NCI-H146 treated with DMSO at 0.1 percent for 48 hours (cell line): ENCODE data around the gene CDH4.

Source experiments
- DNase-seq: peaks from one replicate; lab custom pipeline; 2025; ENCODE audit not compliant: unreplicated experiment; lab: John Stamatoyannopoulos, UW

Gene CDH4

DNA sequence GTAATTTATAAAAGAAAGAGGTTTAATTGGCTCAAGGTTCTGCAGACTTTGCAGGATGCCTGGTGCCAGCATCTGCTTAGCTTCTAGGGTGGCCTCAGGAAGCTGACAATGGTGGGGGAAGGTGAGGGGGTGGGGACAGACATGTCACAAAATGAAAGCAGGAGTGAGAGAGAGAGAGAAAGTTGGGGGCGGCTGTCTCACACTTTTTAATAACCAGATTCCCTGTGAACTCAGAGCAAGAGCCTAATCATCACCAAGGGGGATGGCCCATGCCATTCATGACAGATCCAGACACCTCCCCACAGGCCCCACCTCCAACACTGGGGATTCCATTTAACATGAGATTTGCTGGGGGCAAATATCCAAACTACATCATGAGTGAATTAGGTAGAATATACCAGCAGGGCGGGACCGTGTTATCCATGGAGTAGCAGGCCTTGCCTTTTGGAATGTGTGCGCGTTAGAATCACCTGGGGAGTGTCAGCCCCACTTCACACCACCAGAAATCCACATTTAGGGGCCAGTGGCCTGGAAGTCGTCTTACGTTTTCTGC, 258.8 kb downstream of the CDH4 start:
- no peak for DNase-seq

GRCh38 chr20:61512475-61512874, 260.4 kb downstream of the CDH4 start:
- DNase-seq, result no peak

DNA sequence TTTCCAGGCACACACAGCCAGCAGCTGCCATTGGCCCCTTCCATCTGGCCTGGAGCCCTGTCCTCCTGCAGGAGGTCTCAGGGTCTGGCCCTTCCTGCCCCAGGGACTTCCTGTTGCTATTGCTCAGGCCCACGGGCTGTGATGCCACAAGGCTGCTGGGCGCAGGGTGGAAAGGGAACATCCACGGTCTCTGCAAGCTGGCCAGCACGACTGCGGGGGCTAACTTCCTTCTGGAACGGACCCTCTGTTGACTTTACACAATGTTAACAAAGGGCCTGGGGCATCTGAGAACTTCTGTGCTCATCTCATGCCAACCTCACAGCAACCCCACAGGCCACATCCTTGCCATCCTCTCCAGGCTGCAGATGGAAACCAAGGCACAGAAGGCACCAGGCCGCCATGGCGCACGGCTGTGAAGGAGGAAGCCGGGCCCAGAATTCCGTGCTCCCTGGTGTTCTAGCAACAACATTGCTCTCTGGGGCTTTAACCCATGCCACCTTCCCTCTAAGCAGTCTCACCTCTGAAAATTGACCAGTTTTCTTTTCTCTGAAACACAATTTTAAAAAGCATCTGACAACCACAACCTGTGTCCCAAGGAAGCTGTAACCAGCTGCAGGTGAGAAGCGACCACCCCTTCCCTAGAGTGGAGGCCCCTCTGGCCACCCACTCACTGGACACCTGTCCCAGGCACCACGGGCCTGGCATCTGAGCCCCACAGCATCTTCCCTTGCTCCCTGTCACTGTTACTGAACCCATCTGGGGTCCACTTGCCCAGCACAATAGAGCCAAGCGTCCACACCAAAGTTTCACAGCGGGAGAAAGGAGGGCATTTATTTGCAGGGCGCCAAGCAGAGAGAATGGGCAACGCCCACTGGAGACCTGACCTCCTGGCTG, 261.3 kb downstream of the CDH4 start:
- no peak for DNase-seq

DNA sequence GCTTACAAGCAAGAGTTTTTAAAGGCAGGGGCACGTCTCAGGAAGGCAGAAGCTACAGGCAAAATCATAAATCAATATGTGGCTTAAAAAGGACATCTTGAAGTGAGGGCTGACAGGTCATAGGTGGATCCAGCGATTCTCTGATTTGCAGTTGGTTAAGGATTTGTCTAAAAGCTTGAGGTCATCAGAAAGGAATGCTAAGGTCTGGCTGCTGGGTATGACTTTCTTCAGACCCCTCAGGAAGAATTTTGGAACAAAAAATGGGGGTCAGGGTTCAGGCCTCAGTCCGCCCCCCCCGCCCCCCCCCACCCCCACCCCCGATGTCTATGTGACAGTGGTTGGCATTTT, 261.9 kb downstream of the CDH4 start:
- DNase-seq, result no peak

- no peak for DNase-seq
These were observed 262.3 kb downstream of the CDH4 start for GRCh38 chr20:61514396-61514795.

DNA sequence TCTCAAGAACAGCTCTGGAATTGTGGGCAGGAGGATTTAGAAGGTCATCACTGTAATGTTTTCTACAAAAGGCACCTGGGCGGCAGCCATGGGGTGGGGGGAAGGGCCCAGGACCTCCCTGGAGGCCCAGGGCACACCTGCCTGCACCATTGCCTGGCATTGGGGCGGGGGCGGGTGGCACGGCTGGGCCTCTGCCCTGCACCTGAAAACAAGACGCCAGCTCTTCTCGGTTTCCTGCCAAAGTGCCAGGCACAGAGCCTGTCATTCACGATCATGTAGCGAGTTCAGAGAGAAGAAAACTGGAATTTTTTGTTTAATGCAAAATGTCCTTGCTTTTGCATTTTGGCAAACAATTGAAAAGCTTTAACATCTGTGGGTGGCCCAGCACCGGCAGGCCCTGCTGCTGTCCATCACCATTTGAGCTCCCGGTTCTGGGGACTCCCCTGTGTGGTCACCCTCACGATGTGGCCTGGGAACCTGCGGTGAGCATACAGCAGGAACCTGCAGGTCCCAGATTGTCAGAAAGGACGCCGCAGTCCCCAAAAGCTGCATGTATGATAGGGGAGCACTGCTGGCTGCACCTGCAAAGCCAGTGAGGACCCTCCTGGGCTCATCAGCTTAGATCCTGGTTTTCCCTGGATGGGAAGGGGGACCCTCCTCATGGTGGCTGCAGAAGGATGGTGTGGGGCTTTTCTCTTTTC, 262.9 kb downstream of the CDH4 start:
- no peak for DNase-seq

DNA sequence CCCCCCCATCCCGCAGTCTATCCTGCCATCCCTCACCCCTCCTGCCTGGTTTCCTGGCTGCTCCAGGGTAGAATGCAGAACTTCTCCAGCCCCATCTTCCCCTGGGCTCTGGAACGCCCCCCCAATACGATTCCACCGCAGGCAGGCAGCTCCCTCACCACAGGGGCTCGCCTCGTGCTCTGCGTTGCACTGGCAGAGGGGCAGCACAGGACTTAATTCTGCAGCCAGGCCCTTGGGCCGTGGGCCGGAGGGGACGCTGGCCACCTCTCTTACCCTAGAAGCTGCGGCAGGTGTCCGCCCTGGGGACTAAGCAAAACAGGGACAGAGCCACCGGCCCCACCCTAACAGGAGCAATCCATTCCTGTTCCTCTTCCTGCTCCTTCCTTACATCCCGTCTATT, 263.9 kb downstream of the CDH4 start:
- DNase-seq, result no peak

DNA sequence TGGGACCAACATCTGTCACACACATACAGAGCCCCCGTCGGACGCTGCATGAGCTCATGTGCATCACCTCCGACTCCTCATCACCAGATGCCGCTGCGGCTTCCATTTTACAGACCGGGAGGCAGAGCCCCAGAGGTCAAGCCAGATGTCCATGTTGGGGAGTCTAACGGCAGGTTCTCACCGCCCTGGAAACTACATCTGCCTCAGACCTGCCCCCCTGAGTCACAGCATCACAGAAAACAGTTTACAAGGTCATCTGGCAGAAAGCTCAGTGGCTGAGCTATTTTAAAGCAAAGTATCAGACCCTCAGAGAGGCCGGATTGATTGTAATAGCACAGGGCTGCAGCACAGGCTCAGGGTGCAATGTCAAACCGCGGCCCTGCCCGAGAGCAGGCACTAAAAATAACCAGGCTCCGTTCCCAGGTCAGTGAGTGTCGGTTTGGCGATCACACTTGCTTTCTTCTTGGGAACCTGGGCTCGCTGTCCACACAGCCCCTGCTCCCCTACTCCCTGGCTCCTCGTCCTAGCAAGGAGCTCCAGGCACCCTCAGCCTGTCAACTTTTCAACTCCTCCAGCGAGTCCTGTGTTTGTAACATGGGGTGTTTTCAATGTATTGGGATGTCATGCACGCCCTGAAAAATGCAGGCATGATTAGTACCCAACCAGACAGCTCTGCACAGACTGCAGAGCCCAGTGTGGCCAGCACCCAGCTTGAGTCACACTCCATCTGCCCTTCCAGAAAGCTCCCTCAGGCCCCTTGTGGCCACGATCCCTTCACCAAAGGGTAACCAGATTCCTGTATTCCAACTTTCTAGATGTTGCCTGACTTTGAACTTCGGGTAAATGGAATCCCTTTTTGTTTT, 264.5 kb downstream of the CDH4 start:
- no peak for DNase-seq

- no peak for DNase-seq
These were observed 265.4 kb downstream of the CDH4 start for GRCh38 chr20:61517419-61517818.

- DNase-seq, result no peak
These were observed 266.4 kb downstream of the CDH4 start for GRCh38 chr20:61518424-61518951.

DNA sequence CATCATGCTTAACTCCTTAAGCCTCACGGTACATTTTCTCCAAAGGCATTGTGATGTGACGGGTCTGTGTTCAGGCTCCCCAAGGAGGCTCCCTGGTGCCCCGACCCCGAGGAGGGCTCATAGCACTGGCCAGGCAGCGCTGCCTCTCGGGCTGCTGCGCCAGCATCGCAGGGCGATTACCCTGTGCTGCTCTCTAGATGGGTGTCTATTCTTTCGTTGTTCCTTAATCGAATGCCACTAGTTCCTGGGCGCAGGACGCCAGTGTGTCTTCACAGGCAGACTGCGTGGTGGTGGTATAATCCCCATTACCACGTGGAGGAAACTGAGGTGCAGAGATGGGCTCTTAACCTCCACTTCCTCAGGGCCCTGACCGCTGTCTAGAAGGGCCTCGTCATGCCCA, 267.4 kb downstream of the CDH4 start:
- DNase-seq, result no peak

GRCh38 chr20:61520076-61520892, 268.2 kb downstream of the CDH4 start:
- no peak for DNase-seq

- DNase-seq, result no peak
These were observed 268.9 kb downstream of the CDH4 start for GRCh38 chr20:61520893-61521460.

- no peak for DNase-seq
These were observed 269.8 kb downstream of the CDH4 start for GRCh38 chr20:61521687-61522420.

- no peak for DNase-seq
These were observed 270.5 kb downstream of the CDH4 start for GRCh38 chr20:61522498-61523090.

DNA sequence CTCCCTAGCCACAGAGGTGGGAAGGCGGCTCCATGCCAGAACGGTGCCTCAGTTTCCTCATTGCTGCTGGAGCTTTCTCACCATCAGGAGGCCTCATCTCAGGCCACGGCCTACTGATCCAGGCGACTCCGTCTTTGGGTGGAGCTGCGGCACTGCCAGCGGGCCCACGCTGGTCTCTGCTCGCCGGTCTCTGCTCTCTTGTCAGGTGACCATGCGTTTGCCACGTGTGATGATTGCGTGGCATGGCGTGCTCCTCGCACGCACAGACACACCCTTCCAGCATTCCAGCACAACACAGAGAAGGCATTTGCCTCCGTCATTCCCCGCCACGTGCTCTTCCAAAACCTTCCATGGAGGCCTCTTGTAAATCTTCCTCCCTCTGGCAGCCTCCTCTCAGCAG, 271.1 kb downstream of the CDH4 start:
- DNase-seq, result no peak

- DNase-seq, result no peak
These were observed 273.0 kb downstream of the CDH4 start for GRCh38 chr20:61524951-61525666.

DNA sequence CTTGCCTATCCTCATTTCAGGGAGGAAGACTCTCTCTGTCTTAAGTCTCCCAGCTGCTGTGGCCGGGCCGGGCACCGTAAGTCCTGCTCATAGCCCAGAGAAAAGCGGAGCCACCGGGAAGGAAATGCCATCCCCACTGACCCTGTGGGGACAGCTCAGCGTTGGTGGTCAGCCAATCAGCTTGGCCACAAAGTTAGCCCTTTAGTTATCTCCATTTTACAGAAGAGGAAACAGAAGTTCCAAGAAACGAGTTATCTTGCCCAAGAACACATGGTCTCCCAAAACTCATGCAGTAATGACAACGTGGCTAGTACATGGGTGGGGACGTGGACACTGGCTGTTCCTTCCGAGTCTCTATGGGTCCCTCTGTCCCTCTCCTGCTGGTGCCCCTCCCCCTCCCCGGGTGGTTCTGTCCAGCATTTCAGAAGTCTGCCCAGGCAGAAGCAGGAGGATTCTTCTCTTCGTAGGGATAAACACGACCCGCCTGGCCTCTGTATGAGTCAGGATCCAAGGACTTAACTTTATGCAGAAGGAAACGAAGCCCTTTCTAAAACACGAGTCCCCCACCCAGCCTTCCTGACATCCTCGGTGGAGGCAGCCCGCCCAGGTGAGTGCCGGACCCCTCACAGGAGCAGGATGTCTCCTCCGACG, 273.8 kb downstream of the CDH4 start:
- no peak for DNase-seq
